ENCODE results near the gene DOK7. TPM values are rescaled to one million over a fixed set of nuclear protein-coding genes. Genes with fewer than 3 reads are reported as not detected.
"Not testable (repeated sequence)": the region's sequence is repeated elsewhere in the genome, so short reads cannot be mapped to it uniquely, and the experiment has no call there.

Gene DOK7
- total RNA-seq, 1 experiment from 2014 or later: 9.6 TPM

GRCh38 chr4:3530663-3531254, 67.7 kb downstream of the DOK7 start:
- no peak overlapping the region for H3K4me3 ChIP-seq
- H3K4me1 ChIP-seq: peaks cover 6% of the 10 kb centered on the region; the same call in 1 of the 2 replicates
- peaks cover 5% of the 10 kb centered on the region; the same call in 1 of the 2 replicates for H3K27me3 ChIP-seq
- no peak for DNase-seq
- peaks cover 9% of the 10 kb centered on the region for H3K36me3 ChIP-seq
- H3K27ac ChIP-seq: no peak overlapping the region
- no peaks in the 10 kb centered on the region for H3K9me3 ChIP-seq (replicated peaks)

GRCh38 chr4:3531318-3531878, 68.3 kb downstream of the DOK7 start:
- peak in 1 of 2 experiments; percentile 28 for DNase-seq
- H3K9me3 ChIP-seq (replicated peaks): no peaks in the 10 kb centered on the region
- peaks cover 9% of the 10 kb centered on the region for H3K36me3 ChIP-seq
- H3K27ac ChIP-seq: no peak overlapping the region
- peaks cover 6% of the 10 kb centered on the region; the same call in 1 of the 2 replicates for H3K4me1 ChIP-seq
- H3K27me3 ChIP-seq: peaks cover 5% of the 10 kb centered on the region; the same call in 1 of the 2 replicates
- peak overlapping the region; percentile 90 for H3K4me3 ChIP-seq

- peak; percentile 91 to 95 for DNase-seq
Measured at GRCh38 chr4:3531879-3532750, 69.0 kb downstream of the DOK7 start, which contains the start of gene LRPAP1. LRPAP1 (minus strand) TSS chr4:3532422; CDS start chr4:3532412, 10 bp downstream.

GRCh38 chr4:3532751-3533422, 69.8 kb downstream of the DOK7 start:
- H3K4me1 ChIP-seq: peaks cover 6% of the 10 kb centered on the region; the same call in 1 of the 2 replicates
- H3K27ac ChIP-seq: no peak overlapping the region
- H3K27me3 ChIP-seq: peaks cover 5% of the 10 kb centered on the region; the same call in 1 of the 2 replicates
- H3K9me3 ChIP-seq (replicated peaks): no peaks in the 10 kb centered on the region
- no peak for DNase-seq
- H3K4me3 ChIP-seq: peak overlapping the region; percentile 90
- H3K36me3 ChIP-seq: peaks cover 9% of the 10 kb centered on the region

More at GRCh38 chr4:3531879-3532750, 69.0 kb downstream of the DOK7 start, which contains the start of gene LRPAP1:
- H3K36me3 ChIP-seq: peaks cover 9% of the 10 kb centered on the region
- peaks cover 5% of the 10 kb centered on the region; the same call in 1 of the 2 replicates for H3K27me3 ChIP-seq
- H3K9me3 ChIP-seq (replicated peaks): no peaks in the 10 kb centered on the region
- peak within 1 kb of the TSS; percentile 90 for H3K4me3 ChIP-seq
- H3K4me1 ChIP-seq: peaks cover 6% of the 10 kb centered on the region; the same call in 1 of the 2 replicates
- peak within 1 kb of the TSS; percentile 35; the same call in 1 of the 2 replicates for H3K27ac ChIP-seq

- no peak overlapping the region for H3K4me3 ChIP-seq
- H3K9me3 ChIP-seq (replicated peaks): no peaks in the 10 kb centered on the region
- peaks cover 6% of the 10 kb centered on the region; the same call in 1 of the 2 replicates for H3K4me1 ChIP-seq
- no peak overlapping the region for H3K27ac ChIP-seq
- peaks cover 6% of the 10 kb centered on the region for H3K36me3 ChIP-seq
- peaks cover 5% of the 10 kb centered on the region; the same call in 1 of the 2 replicates for H3K27me3 ChIP-seq
- no peak for DNase-seq
Measured at GRCh38 chr4:3533423-3533820, 70.3 kb downstream of the DOK7 start.

- DNase-seq; H3K27me3 ChIP-seq; H3K4me3 ChIP-seq; H3K9me3 ChIP-seq (replicated peaks); H3K27ac ChIP-seq; H3K36me3 ChIP-seq; H3K4me1 ChIP-seq: not testable (repeated sequence)
Measured at GRCh38 chr4:3535812-3536211, 72.7 kb downstream of the DOK7 start.

- H3K27ac ChIP-seq; DNase-seq; H3K27me3 ChIP-seq; H3K4me3 ChIP-seq; H3K4me1 ChIP-seq; H3K36me3 ChIP-seq; H3K9me3 ChIP-seq (replicated peaks): not testable (repeated sequence)
Measured at GRCh38 chr4:3538906-3539305, 75.8 kb downstream of the DOK7 start.

- not testable (repeated sequence) for H3K27me3 ChIP-seq; H3K4me3 ChIP-seq; H3K36me3 ChIP-seq; H3K4me1 ChIP-seq; DNase-seq; H3K27ac ChIP-seq; H3K9me3 ChIP-seq (replicated peaks)
Measured at GRCh38 chr4:3543415-3543814, 80.3 kb downstream of the DOK7 start.

Other genes with a start within 250 kb of the DOK7 start
- gene MSANTD1, start 214.1 kb upstream of the DOK7 start, total RNA-seq (2014; rRNA removed; shearing (Covaris generic)): 0.04 and 0.08 TPM in 2 replicates
- gene RGS12, start 170.3 kb upstream of the DOK7 start, total RNA-seq (2014; rRNA removed; shearing (Covaris generic)): 26.3 and 34.0 TPM in 2 replicates
- 0.12 and 0.63 TPM in 2 replicates for gene HGFAC, start 21.3 kb upstream of the DOK7 start, total RNA-seq (2014; rRNA removed; shearing (Covaris generic))
- gene LRPAP1, start 69.1 kb downstream of the DOK7 start, total RNA-seq (2014; rRNA removed; shearing (Covaris generic)): 107 and 109 TPM in 2 replicates

Measured in SJCRH30 (cell line).